GM21825 (cell line): ENCODE measurements around the gene RAD51B.
"Not testable (repeated sequence)": the region's sequence is repeated elsewhere in the genome, so short reads cannot be mapped to it uniquely, and the experiment has no call there.

Experiments used
- ATAC-seq: cut with Tn5 transposase; IDR thresholded peaks from one replicate; pipeline ENCODE4 v1.9.1; 2021; ENCODE audit warnings: mild to moderate bottlenecking, moderate library complexity; ENCODE audit not compliant: unreplicated experiment

Gene RAD51B

GRCh38 chr14:68696266-68696665 lies 876.7 kb downstream of the RAD51B start:
- no peak for ATAC-seq

DNA sequence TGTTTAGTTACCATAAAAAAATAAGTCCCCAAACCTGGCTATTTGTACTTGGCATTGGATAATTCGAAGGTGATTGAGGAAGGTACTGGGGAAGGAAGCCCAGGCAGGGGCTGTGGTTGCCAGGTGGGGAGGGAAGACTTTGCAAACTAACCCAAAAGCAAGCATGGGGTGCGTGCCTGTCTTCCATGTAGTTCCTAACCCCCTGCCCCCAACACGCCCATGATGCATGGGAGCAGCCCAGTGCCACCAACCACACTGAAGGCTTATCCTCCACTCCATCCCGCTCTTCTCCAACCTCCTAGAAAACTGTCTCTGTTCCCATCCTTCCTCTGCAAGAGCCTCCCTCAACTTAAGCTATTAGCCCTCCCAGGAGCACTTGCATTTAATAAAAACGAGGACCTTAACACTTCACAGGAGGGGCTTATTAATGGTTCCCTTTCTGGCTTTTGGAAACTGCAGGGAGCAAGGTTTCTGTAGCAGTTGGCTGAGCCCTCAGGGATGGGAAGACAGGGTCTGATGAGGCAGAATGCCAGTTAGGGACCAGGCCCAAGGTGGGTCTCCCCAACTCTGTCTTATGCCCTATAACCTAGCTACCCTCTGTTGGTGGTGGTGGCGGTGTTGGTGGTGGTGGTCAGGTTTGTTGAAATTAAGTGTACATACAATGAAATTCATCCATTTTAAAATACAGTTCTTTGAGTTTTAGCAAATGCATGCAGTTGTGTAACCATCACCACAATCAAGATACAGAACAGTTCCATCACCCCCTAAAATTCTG lies 877.3 kb downstream of the RAD51B start:
- ATAC-seq = no peak

- not testable (repeated sequence) for ATAC-seq
Observed at GRCh38 chr14:68698773-68699172, 879.2 kb downstream of the RAD51B start.

GRCh38 chr14:68701001-68701741 lies 881.6 kb downstream of the RAD51B start:
- no peak for ATAC-seq

- ATAC-seq = no peak
Observed at GRCh38 chr14:68702135-68702534, 882.6 kb downstream of the RAD51B start.

DNA sequence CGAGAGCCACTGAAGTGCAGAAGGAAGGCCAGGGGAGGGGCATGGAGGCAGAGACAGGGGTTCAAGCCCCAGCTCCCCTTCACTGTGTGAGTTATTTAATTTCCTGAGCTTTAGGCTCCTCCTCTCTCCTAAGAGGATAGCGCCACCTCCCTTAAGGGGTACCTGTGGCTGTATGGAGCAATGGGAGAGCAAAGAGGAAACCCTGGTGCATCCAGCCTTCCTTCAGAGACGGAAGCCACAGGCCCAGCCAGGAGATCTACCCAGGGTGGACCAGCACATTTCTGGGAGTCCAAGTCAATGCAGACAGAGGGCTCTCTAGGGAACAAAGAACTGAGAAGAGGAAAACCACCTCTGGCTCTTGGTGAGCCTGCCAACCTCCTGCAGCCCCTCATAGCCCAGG lies 883.0 kb downstream of the RAD51B start:
- no peak for ATAC-seq

DNA sequence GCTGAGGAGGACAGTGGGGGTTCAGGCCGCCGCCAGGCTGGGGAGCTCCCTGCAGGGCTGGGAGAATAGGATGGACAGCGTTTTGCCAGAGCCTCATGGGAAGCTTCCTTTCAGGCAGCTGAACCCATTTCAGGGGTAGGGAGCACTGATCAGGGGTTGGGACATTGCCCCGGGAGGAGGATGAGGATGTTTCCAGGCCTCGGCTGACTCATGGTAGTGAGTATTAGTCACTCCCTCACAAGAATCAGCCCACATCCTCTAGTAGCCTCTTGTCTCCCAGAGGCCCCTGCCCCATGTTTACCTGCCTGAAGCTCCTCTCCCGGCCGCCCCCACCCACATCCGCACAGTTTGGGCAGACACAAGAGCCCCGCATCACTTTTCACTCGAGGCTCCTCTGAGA lies 883.5 kb downstream of the RAD51B start:
- ATAC-seq = no peak

GRCh38 chr14:68704736-68705720 lies 885.4 kb downstream of the RAD51B start:
- ATAC-seq = no peak

DNA sequence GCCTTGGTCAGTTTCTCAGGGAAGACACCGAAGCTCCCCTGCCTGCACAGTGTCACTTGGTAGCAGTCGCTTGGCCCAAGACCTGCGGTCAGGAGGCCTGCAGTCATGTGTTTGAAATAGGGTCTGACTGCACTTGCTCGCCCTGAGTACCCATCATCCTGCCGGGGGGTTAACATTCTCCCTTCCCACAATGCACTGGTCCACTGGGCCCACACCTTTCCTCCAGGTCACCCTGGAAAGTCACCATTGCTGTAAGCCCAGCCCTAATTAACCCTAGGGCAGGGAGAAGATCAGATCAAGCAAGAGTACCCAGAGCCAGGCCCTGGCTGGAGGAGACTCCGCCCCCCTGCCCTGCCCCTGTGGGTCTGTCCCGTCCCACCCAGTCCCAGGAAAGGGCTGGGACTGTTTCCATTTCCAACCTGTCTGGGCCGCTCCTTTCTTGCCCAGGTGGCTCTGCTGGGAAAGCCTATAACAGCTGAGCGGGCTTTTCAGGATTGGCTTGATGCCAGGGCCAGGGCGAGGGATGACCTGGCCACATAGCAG lies 886.2 kb downstream of the RAD51B start:
- no peak for ATAC-seq

GRCh38 chr14:68707482-68707881 lies 887.9 kb downstream of the RAD51B start:
- no peak for ATAC-seq

DNA sequence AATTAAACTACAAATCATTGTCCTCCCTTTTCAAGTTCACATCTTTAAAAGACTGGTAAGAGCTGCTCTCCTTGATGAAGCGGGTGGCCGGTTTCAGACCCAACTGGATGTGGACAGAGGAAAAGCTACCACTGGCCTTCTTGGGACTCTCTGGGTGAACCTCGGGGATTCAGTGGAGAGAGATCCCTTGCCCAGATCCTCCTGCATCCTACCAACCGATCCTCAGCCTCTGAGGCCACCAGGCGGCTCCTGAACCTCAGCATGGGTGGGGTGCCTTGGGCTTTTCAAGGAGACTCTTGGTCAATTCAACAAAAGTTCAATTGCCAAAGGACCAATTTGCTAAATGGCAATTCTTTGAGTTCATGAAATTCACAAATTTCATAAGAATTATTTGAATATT lies 888.8 kb downstream of the RAD51B start:
- no peak for ATAC-seq

- no peak for ATAC-seq
Observed at GRCh38 chr14:68709007-68709406, 889.4 kb downstream of the RAD51B start.

DNA sequence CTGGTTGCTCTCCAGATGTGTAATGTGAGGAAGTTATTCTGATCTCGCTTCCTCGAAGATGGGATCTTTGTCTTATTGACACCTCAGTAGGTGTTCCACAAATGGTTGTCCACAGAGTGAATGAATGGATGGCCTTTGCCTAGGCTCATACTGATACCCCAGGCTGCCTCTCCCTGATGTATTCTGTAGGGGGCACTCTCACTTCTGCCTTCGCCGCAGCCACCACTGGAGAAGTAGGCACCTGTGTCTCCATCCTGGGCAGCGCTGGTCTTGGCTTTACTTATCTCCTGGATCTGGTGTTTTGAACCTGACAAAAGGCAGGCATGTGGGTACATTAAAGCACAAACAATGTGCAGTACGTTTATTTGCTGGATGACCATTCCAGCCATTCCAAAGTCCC lies 891.2 kb downstream of the RAD51B start:
- no peak for ATAC-seq

- ATAC-seq = no peak
Observed at GRCh38 chr14:68711561-68712309, 892.2 kb downstream of the RAD51B start.

DNA sequence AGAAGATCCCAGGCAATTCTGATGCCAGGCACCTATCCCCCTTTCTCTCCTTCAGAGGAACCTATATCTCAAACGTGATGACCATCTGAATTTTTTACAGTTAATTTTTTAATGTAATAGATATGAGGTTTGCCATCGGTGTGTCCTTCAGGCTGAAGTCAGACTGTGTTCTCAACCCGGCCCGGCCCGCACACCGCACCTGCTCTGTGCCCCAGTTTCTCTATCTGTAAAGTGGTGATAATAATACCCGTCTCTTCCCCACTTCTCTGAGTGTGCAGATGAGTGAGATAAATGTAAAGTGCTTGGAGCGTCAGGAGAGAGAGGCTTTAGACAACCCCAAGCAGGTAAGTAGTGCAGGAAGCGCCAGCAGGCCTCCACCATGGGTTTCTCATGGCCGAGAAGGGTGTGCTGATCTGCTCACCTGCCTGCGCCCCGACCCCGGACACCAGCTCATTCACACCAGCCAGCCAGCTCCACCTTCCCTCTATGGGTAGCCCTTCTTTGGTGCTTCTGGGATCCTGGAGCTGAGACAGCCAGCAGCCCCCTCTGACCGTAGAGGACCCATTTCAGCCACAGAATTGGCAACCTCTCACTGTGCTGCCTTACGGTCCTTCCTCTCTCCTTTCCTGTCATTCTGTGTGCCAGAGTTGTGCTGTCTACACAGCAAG lies 893.3 kb downstream of the RAD51B start:
- ATAC-seq = no peak

DNA sequence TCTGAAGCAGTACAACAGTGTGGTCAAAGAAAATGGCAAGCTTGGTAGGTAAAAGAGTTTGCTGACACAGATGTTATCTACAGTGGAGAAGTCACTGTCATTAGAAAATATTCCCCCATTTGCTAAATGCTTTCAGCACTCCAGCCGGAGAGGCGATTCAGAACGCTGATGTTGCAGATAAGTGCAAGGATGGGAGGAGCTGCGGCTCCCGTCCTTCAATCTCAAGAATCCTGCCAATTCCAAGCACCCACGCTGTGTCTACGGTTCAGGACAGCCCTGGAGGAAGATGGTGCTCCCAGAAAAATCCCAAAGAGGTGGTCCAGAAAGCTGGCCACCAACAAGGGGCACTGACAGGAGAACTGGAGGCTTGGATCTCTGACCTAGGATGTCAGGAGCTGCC lies 894.2 kb downstream of the RAD51B start:
- ATAC-seq = no peak

GRCh38 chr14:68714991-68715924 lies 895.7 kb downstream of the RAD51B start:
- no peak for ATAC-seq

DNA sequence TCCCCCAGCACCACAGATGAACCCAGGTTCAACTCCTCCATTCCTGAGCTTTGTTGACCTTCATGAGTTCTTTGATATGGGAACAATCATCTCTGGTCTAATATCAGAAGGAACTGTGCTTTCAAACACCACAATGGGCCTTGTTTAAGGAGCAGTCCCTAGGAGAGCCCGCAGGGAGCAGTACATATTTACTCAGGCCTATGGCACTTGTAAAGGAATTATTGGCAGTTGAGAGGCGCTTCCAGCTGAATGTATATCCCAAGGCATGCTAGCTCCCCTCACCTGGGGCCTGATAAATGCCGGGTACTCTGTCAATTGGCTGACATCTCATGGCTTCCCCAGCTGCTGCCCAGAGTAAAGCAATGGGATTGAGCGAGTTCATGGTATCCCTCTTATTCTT lies 897.1 kb downstream of the RAD51B start:
- no peak for ATAC-seq
